HCT116 (cell line): Measurements from ENCODE around the gene ARHGEF10L. TPM values are rescaled to one million over a fixed set of nuclear protein-coding genes. Genes with fewer than 3 reads are reported as not detected.
A peak's percentile ranks its signal among the peaks of the same experiment; 100 is the strongest.

Source experiments
- ATAC-seq: fragments of 200-7000 bp; cut with Tn5 transposase; 2 replicates; pipeline ENCODE4 v1.9.1; 2020; ENCODE audit warnings: mild to moderate bottlenecking, moderate library complexity
- BruUV-seq: library from RNA; stranded (reverse); fragments of 400-500 nt; replicated peaks from 2 replicates; lab custom pipeline; 2021; lab: Mats Ljungman, UMichigan
- CTCF ChIA-PET: fragments of 300-600 bp; sonication (Branson Sonifier 250); formaldehyde crosslinking; loops from one replicate; lab custom pipeline; 2021; ENCODE audit warnings: antibody characterized with exemption; lab: Charles Lee
- POLR2A ChIA-PET: fragments of 300-600, 350-600 bp; sonication (Branson Sonifier 250); formaldehyde crosslinking; loops from one replicate; lab custom pipeline; 2021; ENCODE audit warnings: antibody characterized with exemption; lab: Charles Lee
- RAD21 ChIA-PET, 2 experiments: fragments of 300-600 bp; sonication (Branson Sonifier 250); formaldehyde crosslinking; loops; one replicate each; lab custom pipeline; 2023; ENCODE audit warnings: low total read pairs in 2 of 2; ENCODE audit not compliant: uncharacterized antibody in 2 of 2, unreplicated experiment in 2 of 2, low non-redundant PET in 1 of 2; lab: Charles Lee
- DNase-seq: peaks from one replicate; pipeline ENCODE4 v3.0.0-alpha.2; 2010; ENCODE audit warnings: low read depth, low spot score
- H2AFZ ChIP-seq: fragments of 200-600 bp; shearing (Covaris generic), sonication (generic); 2 replicates; pipeline ENCODE4 v1.6.1; 2017; ENCODE audit warnings: low read depth, mixed run types, mixed read lengths, antibody characterized with exemption, low read length; ENCODE audit not compliant: poor library complexity, severe bottlenecking
- H3K27ac ChIP-seq: 2 replicates; pipeline ENCODE4 v1.5.1; 2012; ENCODE audit warnings: low read depth, low read length
- H3K27me3 ChIP-seq: fragments of 200-600 bp; sonication (generic); 2 replicates; pipeline ENCODE4 v1.6.1; 2016; ENCODE audit warnings: mixed run types, low read length, mixed read lengths; ENCODE audit not compliant: insufficient read depth
- H3K36me3 ChIP-seq, 2 experiments: fragments of 200-500 bp in 1 of 2; fragments of 200-600 bp in 1 of 2; sonication (Bioruptor generic) in 1 of 2; sonication (generic) in 1 of 2; 2 replicates each; pipeline versions ENCODE4 v1.5.1 to v1.6.1; 2014 to 2016; ENCODE audit warnings: low read length in 2 of 2, inconsistent platforms in 1 of 2, mixed read lengths in 1 of 2, mixed run types in 1 of 2; ENCODE audit not compliant: insufficient read depth in 2 of 2, control insufficient read depth in 1 of 2
- H3K4me1 ChIP-seq, 2 experiments: fragments of 200-600 bp in 1 of 2; sonication (generic) in 1 of 2; 2 replicates each; pipeline versions ENCODE4 v1.5.1 to v1.6.1; 2012 to 2017; ENCODE audit warnings: low read length in 2 of 2, inconsistent platforms in 1 of 2, mild to moderate bottlenecking in 1 of 2, mixed read lengths in 1 of 2, mixed run types in 1 of 2, moderate library complexity in 1 of 2; ENCODE audit not compliant: insufficient read depth in 2 of 2, control insufficient read depth in 1 of 2
- H3K4me2 ChIP-seq: fragments of 200-600 bp; sonication (generic); 2 replicates; pipeline ENCODE4 v1.6.1; 2017; ENCODE audit warnings: mixed run types, low read length, mixed read lengths
- H3K4me3 ChIP-seq, 2 experiments: fragments of 200-600 bp in 1 of 2; sonication (generic) in 1 of 2; replicated peaks in 1 of 2; 2 replicates each; pipeline ENCODE4 v1.5.1; 2011 to 2016; ENCODE audit warnings: low read length in 2 of 2, control low read depth in 1 of 2, low read depth in 1 of 2, mild to moderate bottlenecking in 1 of 2, mixed read lengths in 1 of 2, mixed run types in 1 of 2
- H3K79me2 ChIP-seq: fragments of 200-600 bp; sonication (generic); 2 replicates; pipeline ENCODE4 v1.6.1; 2017; ENCODE audit warnings: mild to moderate bottlenecking, mixed run types, low read length, moderate library complexity, mixed read lengths; ENCODE audit not compliant: insufficient read depth
- H3K9ac ChIP-seq: fragments of 200-600 bp; sonication (generic); 2 replicates; pipeline ENCODE4 v1.6.1; 2016; ENCODE audit warnings: low read length, mixed read lengths
- H3K9me2 ChIP-seq: fragments of 200-600 bp; sonication (generic), shearing (Covaris generic); 2 replicates; pipeline ENCODE4 v1.6.1; 2017; ENCODE audit warnings: mixed run types, mild to moderate bottlenecking, moderate library complexity; ENCODE audit not compliant: insufficient read depth
- H3K9me3 ChIP-seq, 2 experiments: fragments of 200-500 bp in 1 of 2; fragments of 200-600 bp in 1 of 2; sonication (Bioruptor generic) in 1 of 2; sonication (generic) in 1 of 2; 2 replicates each; pipeline ENCODE4 v1.6.1; 2014 to 2017; ENCODE audit warnings: low read length in 2 of 2, mixed read lengths in 2 of 2, inconsistent platforms in 1 of 2, low read depth in 1 of 2, mild to moderate bottlenecking in 1 of 2, mixed run types in 1 of 2, moderate library complexity in 1 of 2; ENCODE audit not compliant: control insufficient read depth in 1 of 2, insufficient read depth in 1 of 2
- H4K20me1 ChIP-seq: fragments of 200-600 bp; sonication (generic), shearing (Covaris generic); 2 replicates; pipeline ENCODE4 v1.6.1; 2017; ENCODE audit warnings: mixed run types, mild to moderate bottlenecking, moderate library complexity; ENCODE audit not compliant: insufficient read depth
- CBX3 ChIP-seq: IDR thresholded peaks from 2 replicates; pipeline ENCODE4 v1.6.1; 2012; ENCODE audit warnings: low read depth
- CEBPB ChIP-seq: IDR thresholded peaks from 2 replicates; pipeline ENCODE4 v1.6.1; 2012; ENCODE audit warnings: low read depth
- CTCF ChIP-seq, 3 experiments: fragments of 200-600 bp in 1 of 3; sonication (generic) in 1 of 3; IDR thresholded peaks in 2 of 3; conservative IDR thresholded peaks in 1 of 3; 2 replicates each; pipeline ENCODE4 v1.5.1; 2012 to 2017; ENCODE audit warnings: low read depth in 2 of 3, low read length in 2 of 3, antibody characterized with exemption in 1 of 3, borderline replicate concordance in 1 of 3, control low read depth in 1 of 3, mild to moderate bottlenecking in 1 of 3, mixed read lengths in 1 of 3, mixed run types in 1 of 3, moderate library complexity in 1 of 3; ENCODE audit not compliant: insufficient read depth in 1 of 3
- EZH2phosphoT487 ChIP-seq: fragments of 200-600 bp; IDR thresholded peaks from 2 replicates; pipeline ENCODE4 v1.6.1; 2018; ENCODE audit warnings: antibody characterized with exemption, borderline replicate concordance
- POLR2AphosphoS5 ChIP-seq: IDR thresholded peaks from 2 replicates; pipeline ENCODE4 v1.6.1; 2011; ENCODE audit warnings: mild to moderate bottlenecking, low read depth, low read length, moderate library complexity
- RAD21 ChIP-seq: IDR thresholded peaks from 2 replicates; pipeline ENCODE4 v1.6.1; 2012; ENCODE audit warnings: low read depth, mild to moderate bottlenecking
- SP1 ChIP-seq: IDR thresholded peaks from 2 replicates; pipeline ENCODE4 v1.6.1; 2012; ENCODE audit warnings: low read depth
- intact Hi-C: fragments of 100-400 bp; cut with micrococcal nuclease; formaldehyde crosslinking; loops from 2 replicates; pipeline ENCODE4 v1.10.0; 2022
- total RNA-seq: library from RNA; stranded (reverse); gene quantifications from one replicate; pipeline ENCODE4 v1.2.1, GENCODE V29; 2021; ENCODE audit not compliant: unreplicated experiment

ARHGEF10L gene
- total RNA-seq, 1 experiment from 2014 or later = 14.7 TPM

- H3K9me3 ChIP-seq = no peaks in the 10 kb centered on the region
- DNase-seq = no peak
These were observed 35.0 kb downstream of the ARHGEF10L start for GRCh38 chr1:17574516-17574915.

More at GRCh38 chr1:17574516-17574915, 35.0 kb downstream of the ARHGEF10L start:
- no TSS peak for BruUV-seq
- peaks cover 16% of the 10 kb centered on the region; the same call in 1 of the 2 replicates for H3K79me2 ChIP-seq
- ChIA-PET RAD21 (interaction anchor here (0.6 to 2.0 kb wide), 6 partner anchors 32 to 1007 kb away, joined by 3 to 8 read pairs (median 4); no protein-coding TSS in a partner anchor), POLR2A (interaction anchor here (0.6 kb wide), 1 partner anchor 90 kb away, joined by 4 read pairs; no protein-coding TSS in a partner anchor), CTCF (interaction anchor here (0.9 to 4.6 kb wide), 10 partner anchors 9 to 80 kb away, joined by 3 to 38 read pairs (median 3); no protein-coding TSS in a partner anchor)
- peak overlapping the region; percentile 63 for H3K4me2 ChIP-seq
- intact Hi-C loops = no loop called here
- no peaks in the 10 kb centered on the region for H3K27me3 ChIP-seq
- no peaks in the 10 kb centered on the region for H3K9me2 ChIP-seq
- peak overlapping the region; percentile 56; the same call in 1 of the 2 replicates for H3K27ac ChIP-seq
- H4K20me1 ChIP-seq = no peaks in the 10 kb centered on the region
- no peak overlapping the region for H3K4me3 ChIP-seq
- peaks cover 61 to 83% of the 10 kb centered on the region in 2 experiments for H3K4me1 ChIP-seq
- no peaks in the 10 kb centered on the region for H3K36me3 ChIP-seq
- H2AFZ ChIP-seq = no peak overlapping the region
- 0 out of 2 replicates have a peak overlapping the region, but pooled peaks have one; percentile 9 for H3K9ac ChIP-seq
- ATAC-seq = peak; percentile 42
- no peak for TF ChIP-seq SP1
- peak; percentile 21 to 58 (median 45); a peak in 5 of 6 replicates for TF ChIP-seq CTCF (IDR thresholded peaks at IDR 0.05 in 2 of 3, conservative IDR thresholded peaks at IDR 0.05 in 1 of 3; ENCODE audit: borderline replicate concordance in 1 of 3, insufficient read depth in 1 of 3, low read depth in 2 of 3, low read length in 2 of 3)
- no peak for TF ChIP-seq CBX3
- TF ChIP-seq POLR2AphosphoS5 = no peak
- peak; percentile 50 for TF ChIP-seq RAD21
- no peak for TF ChIP-seq CEBPB
- TF ChIP-seq EZH2phosphoT487 = no peak
